NCI-H1417 (cell line): ENCODE data around the gene MDM1.

ENCODE experiments used
- DNase-seq, 3 experiments: peaks; one replicate each; lab custom pipeline; 2025; lab: John Stamatoyannopoulos, UW

The MDM1 gene

DNA sequence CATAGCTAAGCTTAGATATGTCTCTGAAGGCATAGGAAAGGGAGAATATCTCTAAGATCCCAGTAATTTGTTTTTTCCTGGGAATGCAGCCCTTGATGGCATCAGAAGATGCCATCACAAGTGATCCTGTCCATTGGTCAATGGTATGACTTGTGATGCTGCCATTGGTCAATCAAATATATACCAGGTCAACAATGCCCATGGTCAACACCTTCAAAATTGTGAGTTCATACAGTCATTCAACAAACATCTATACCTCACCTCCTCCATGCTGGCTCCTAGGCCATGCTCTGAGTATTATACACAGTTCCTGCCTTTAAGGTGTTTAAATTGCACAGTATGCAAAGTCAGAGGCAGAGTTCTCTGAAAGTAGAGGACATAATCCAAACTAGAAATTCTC lies 59.4 kb downstream of the MDM1 start:
- no peak for DNase-seq

- DNase-seq = no peak
These were observed 60.8 kb downstream of the MDM1 start for GRCh38 chr12:68271346-68271745.

GRCh38 chr12:68270358-68270757 lies 61.8 kb downstream of the MDM1 start:
- DNase-seq = no peak

DNA sequence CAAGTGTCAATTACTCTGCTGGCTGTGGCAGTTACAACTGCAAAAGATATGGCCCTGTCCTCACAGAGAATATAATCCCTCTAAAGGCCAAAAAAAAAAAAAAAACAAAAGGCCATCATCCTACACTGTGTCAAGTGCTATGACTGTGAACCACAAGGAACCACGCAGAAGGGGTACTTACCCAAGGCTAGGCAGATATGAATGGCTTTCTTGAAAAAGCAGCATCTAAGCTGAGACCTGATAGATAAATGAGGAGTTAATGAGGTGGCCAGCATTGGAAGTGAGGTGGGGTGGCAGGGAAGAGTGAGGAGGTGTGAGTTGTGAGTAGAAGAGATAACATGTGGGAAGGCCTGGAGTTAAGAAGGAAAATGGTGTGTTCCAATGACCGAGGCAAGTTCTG lies 62.4 kb downstream of the MDM1 start:
- DNase-seq = no peak

DNA sequence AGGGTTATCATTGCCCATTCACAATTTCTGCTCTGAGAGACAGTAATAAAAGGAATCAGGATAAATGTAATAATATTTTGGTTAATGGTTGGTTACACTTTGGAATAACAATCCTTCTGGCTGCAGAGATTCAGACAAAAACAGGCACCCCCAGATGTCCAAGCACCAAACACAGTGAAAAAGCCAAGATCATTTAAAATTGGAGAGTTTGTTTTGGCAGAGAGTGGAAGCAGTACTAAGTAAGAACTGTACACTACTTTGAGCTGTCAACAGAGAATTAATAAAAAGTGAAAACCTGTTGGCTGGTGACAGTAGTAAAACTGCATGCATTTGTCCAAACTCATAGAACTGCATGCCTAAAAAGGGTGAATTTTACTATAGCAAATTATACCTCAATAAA lies 63.2 kb downstream of the MDM1 start:
- no peak for DNase-seq

GRCh38 chr12:68267892-68268396 lies 64.2 kb downstream of the MDM1 start:
- no peak for DNase-seq

DNA sequence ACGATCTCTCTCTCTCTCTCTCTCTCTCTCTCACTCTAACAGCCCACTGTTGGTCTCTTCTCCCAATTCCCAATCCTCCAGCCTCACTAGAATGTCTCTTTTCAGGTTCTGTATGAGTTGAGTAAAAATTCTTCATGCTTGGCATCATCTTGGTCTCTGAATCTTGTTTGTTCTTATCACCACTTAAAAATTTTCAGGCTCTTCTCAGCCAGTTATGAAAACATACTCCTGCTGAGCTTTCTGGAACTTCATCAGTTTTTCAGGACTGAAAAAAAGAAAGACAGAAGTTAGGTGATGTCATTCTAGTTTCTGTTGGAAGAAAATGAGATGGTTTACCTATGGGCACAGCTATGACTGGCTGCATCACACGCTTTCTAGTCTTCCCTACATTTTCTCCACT lies 67.3 kb downstream of the MDM1 start:
- DNase-seq = no peak

- no peak for DNase-seq
These were observed 67.9 kb downstream of the MDM1 start for GRCh38 chr12:68264158-68264855.

GRCh38 chr12:68263366-68263765 lies 68.8 kb downstream of the MDM1 start:
- DNase-seq = no peak

- DNase-seq = no peak
These were observed 70.3 kb downstream of the MDM1 start for GRCh38 chr12:68261896-68262295.

DNA sequence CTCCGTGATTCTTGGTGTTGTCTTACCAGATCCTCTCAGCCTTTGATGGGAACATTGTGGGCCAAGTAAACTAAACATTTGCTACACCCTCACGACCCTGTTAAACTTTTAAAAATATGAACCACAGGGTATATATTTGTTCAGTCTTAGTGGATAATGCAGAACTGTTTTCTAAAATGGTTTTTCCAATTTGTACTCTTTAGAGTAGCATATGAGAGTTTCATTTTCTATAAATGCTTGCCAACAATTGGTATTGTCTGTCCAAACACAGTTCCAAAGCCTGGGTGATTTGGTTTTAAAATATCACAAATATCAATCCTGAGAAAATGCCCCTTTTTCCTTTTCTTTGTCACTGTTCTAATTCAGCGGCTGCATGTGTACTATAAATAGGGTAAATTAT lies 72.0 kb downstream of the MDM1 start:
- DNase-seq = no peak

DNA sequence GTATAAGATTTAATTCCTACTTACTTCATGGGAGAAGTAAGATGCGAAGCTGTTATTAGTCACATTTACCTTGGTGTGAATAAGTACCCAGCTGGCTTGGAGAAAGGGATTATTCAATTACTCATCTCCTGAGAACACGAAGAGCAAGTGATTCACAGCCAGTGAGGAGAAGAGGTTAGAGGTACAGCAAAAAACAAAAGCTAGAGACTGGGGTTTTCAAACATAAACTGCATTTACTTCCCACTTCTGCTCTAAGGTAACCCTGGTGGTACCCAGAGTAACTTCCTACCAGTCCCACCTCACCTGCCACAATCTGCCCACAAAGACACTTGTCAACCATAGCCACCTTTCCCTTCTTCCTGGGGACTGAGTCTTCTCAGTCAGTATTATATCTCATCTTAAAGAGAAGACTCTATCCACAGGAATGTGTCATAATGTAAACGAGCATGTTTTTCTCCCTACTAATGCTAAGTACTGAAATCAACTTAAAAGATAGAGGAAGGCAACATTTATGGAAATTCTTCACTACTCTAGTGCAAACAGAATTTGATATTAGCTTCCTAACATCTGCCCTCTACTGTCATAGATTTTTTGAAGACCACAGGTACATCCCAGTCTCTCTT lies 72.7 kb downstream of the MDM1 start:
- no peak for DNase-seq

- no peak for DNase-seq
These were observed 78.7 kb downstream of the MDM1 start, which contains the start of gene IL22 for GRCh38 chr12:68253504-68253903. Gene IL22, minus strand, starts transcription at chr12:68253604. Its CDS starts 156 bp downstream, at chr12:68253448.

DNA sequence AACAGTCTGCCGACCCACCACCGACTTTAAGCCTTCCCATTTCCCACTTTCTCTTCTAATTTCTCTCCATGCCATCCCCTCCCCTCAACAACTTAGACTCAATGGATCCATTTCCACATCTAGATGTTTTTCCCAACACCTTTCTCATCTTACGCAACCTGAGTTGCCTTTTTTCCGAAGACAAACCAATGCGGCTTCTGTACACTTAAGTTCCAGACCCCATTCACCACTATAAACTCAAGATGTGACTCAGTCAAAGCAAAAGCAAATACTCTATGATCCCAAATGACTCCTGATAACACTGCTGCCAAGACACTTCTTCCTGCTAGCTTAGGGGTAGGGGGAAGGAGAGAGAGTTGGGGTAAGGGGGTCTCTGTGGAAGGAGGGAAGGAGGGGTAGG lies 80.1 kb downstream of the MDM1 start:
- no peak for DNase-seq

- DNase-seq = no peak
These were observed 81.7 kb downstream of the MDM1 start for GRCh38 chr12:68250454-68250853.

DNA sequence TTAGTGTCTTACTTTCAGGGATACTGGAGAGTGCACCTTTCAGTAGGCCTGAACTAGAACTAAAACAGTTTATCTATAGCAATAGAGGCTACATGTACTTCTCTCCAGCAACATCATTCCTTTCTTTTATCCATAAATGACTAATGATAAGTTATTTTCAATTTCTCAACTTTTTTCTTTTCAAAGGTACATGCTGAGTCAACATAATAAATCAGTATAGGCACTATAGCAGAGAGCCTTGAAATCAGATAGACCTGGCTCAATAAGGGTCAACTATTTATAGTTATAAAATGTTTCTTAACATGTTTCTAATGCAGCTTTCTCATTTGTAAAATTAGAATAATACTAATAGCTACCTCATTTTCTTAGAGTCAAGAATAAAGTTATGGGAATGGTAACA lies 84.4 kb downstream of the MDM1 start:
- DNase-seq = no peak

- no peak for DNase-seq
These were observed 85.8 kb downstream of the MDM1 start for GRCh38 chr12:68246350-68246749.

DNA sequence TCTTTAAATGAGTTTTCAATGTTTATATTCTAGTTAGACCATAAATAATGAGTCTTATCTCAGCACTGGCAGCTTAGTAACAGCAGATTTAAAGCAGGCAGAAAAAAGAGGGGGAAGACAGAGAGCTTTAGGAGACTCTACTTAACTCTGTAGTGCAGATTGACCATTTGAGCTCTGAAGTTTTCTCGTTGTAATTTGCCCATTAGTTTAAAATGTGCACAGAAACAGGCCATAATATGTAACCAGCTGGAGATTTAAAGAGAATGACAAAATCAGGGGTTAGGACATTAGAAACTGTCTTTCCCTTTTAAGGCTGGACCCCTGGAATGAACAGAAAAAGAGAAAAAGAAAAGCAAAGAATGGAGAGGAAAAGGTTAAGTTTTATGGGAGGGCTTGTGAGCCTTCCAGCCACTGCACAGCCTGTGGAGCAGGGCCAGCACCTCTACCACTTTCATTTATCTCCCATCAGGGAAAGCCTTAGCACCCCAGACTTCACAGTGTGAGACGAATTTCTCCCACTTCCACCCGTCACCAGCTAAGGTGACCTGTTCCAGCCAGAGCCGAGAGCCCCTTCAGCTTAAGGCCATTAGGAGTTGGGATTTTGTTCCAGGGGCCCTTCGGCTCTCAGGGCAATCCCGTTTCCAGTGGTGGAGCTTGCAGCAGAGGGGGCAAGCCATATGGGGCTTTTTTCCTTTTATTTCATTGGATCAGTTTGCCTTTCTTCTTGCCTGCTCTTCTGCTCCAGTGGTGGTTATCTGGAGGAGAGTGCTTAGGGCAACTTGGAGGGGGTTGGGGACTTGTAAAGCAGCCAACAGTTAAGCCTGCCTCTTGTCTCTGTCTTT lies 86.8 kb downstream of the MDM1 start:
- no peak for DNase-seq
